Activated CD4-positive, alpha-beta memory T cell treated with anti-CD3 and anti-CD28 coated beads, Interleukin-2, amount 10 ng/mL, durations not matched to agents 7 days and 5 days (primary cell): Measurements from ENCODE around the gene OAT. TPM values are rescaled to one million over a fixed set of nuclear protein-coding genes. Genes with fewer than 3 reads are reported as not detected.

Experiments
- CTCF ChIA-PET: fragments of 350-600 bp; sonication (Branson Sonifier 250); formaldehyde crosslinking; loops from one replicate; lab custom pipeline; 2021; ENCODE audit warnings: antibody characterized with exemption, inconsistent platforms; lab: Charles Lee
- POLR2A ChIA-PET: fragments of 350-600 bp; sonication (Branson Sonifier 250); formaldehyde crosslinking; loops from one replicate; lab custom pipeline; 2021; ENCODE audit warnings: antibody characterized with exemption; lab: Charles Lee
- DNase-seq: peaks from one replicate; pipeline ENCODE4 v3.0.0-alpha.2; 2020
- H3K27ac Mint-ChIP-seq: one replicate; pipeline ENCODE4 v1.8.0; 2021; ENCODE audit warnings: mild to moderate bottlenecking, mixed read lengths
- H3K27me3 Mint-ChIP-seq: one replicate; pipeline ENCODE4 v1.8.0; 2021; ENCODE audit warnings: mixed read lengths
- H3K36me3 Mint-ChIP-seq: one replicate; pipeline ENCODE4 v1.8.0; 2021; ENCODE audit warnings: low read depth, mixed read lengths
- H3K4me1 Mint-ChIP-seq: one replicate; pipeline ENCODE4 v1.8.0; 2021; ENCODE audit warnings: mixed read lengths
- H3K4me3 Mint-ChIP-seq: one replicate; pipeline ENCODE4 v1.8.0; 2021; ENCODE audit warnings: mild to moderate bottlenecking, mixed read lengths
- H3K9me3 Mint-ChIP-seq: one replicate; pipeline ENCODE4 v1.8.0; 2021; ENCODE audit warnings: mixed read lengths
- total RNA-seq, 2 experiments: library from RNA; stranded (reverse); gene quantifications; one replicate each; pipeline ENCODE4 v1.2.3, GENCODE V29; 2021

The OAT gene
- total RNA-seq, 2 experiments from 2014 or later = 20.7 to 21.3 TPM

GRCh38 chr10:124350806-124351205 lies 67.9 kb downstream of the OAT start:
- no peaks in the 10 kb centered on the region for H3K36me3 Mint-ChIP-seq
- no peak overlapping the region for H3K27ac Mint-ChIP-seq

GRCh38 chr10:124349996-124350280 lies 68.8 kb downstream of the OAT start:
- no peaks in the 10 kb centered on the region for H3K27me3 Mint-ChIP-seq
- no peak for DNase-seq
- no peak overlapping the region for H3K27ac Mint-ChIP-seq
- ChIA-PET POLR2A (interaction anchor here (0.6 kb wide), 1 partner anchor 261 kb away, joined by 3 read pairs; no protein-coding TSS in a partner anchor), CTCF (interaction anchor here (1.4 kb wide), 1 partner anchor 39 kb away, joined by 3 read pairs; no protein-coding TSS in a partner anchor)
- no peaks in the 10 kb centered on the region for H3K9me3 Mint-ChIP-seq
- no peak overlapping the region for H3K4me3 Mint-ChIP-seq
- H3K36me3 Mint-ChIP-seq = no peaks in the 10 kb centered on the region
- peaks cover 6% of the 10 kb centered on the region for H3K4me1 Mint-ChIP-seq

More at GRCh38 chr10:124350806-124351205, 67.9 kb downstream of the OAT start:
- H3K9me3 Mint-ChIP-seq = no peaks in the 10 kb centered on the region
- no peak overlapping the region for H3K4me3 Mint-ChIP-seq
- peaks cover 11% of the 10 kb centered on the region for H3K4me1 Mint-ChIP-seq
- CTCF ChIA-PET = no interaction called here
- no peaks in the 10 kb centered on the region for H3K27me3 Mint-ChIP-seq
- no peak for DNase-seq
- POLR2A ChIA-PET = no interaction called here

GRCh38 chr10:124349231-124349995 lies 69.3 kb downstream of the OAT start:
- Mint-ChIP-seq H3K36me3 (no peaks in the 10 kb centered on the region), H3K4me3 (no peak overlapping the region), H3K4me1 (peaks cover 3% of the 10 kb centered on the region), H3K27me3 (no peaks in the 10 kb centered on the region), H3K27ac (no peak overlapping the region), H3K9me3 (no peaks in the 10 kb centered on the region)
- ChIA-PET CTCF (interaction anchor here (1.4 kb wide), 1 partner anchor 40 kb away, joined by 3 read pairs; no protein-coding TSS in a partner anchor), POLR2A (interaction anchor here (0.6 kb wide), 1 partner anchor 261 kb away, joined by 3 read pairs; no protein-coding TSS in a partner anchor)
- no peak for DNase-seq

GRCh38 chr10:124348801-124349200 lies 69.9 kb downstream of the OAT start:
- Mint-ChIP-seq H3K36me3 (no peaks in the 10 kb centered on the region), H3K27ac (no peak overlapping the region), H3K27me3 (no peaks in the 10 kb centered on the region), H3K4me1 (no peaks in the 10 kb centered on the region), H3K4me3 (no peak overlapping the region), H3K9me3 (no peaks in the 10 kb centered on the region)
- DNase-seq = no peak
- ChIA-PET CTCF (interaction anchor here (1.4 kb wide), 1 partner anchor 40 kb away, joined by 3 read pairs; no protein-coding TSS in a partner anchor), POLR2A (no interaction called here)

- Mint-ChIP-seq H3K36me3 (no peaks in the 10 kb centered on the region), H3K4me1 (no peaks in the 10 kb centered on the region), H3K9me3 (no peaks in the 10 kb centered on the region), H3K4me3 (no peak overlapping the region), H3K27me3 (no peaks in the 10 kb centered on the region), H3K27ac (no peak overlapping the region)
- ChIA-PET CTCF (no interaction called here), POLR2A (no interaction called here)
- DNase-seq = no peak
Measured at GRCh38 chr10:124347956-124348355, 70.8 kb downstream of the OAT start.

Other genes starting within 250 kb of the OAT start
- not detected for gene NKX1-2, start 31.1 kb upstream of the OAT start, total RNA-seq
- gene LHPP, start 42.9 kb upstream of the OAT start, total RNA-seq = 10 to 100 TPM; 17.6 to 20.7 TPM